HCT116 (cell line): Measurements from ENCODE around the gene PRKCA. TPM values are rescaled to one million over a fixed set of nuclear protein-coding genes. Genes with fewer than 3 reads are reported as not detected.

Source experiments
- ATAC-seq: fragments of 200-7000 bp; cut with Tn5 transposase; 2 replicates; pipeline ENCODE4 v1.9.1; 2020; ENCODE audit warnings: mild to moderate bottlenecking, moderate library complexity
- BruUV-seq: library from RNA; stranded (reverse); fragments of 400-500 nt; replicated peaks from 2 replicates; lab custom pipeline; 2021; lab: Mats Ljungman, UMichigan
- CTCF ChIA-PET: fragments of 300-600 bp; sonication (Branson Sonifier 250); formaldehyde crosslinking; loops from one replicate; lab custom pipeline; 2021; ENCODE audit warnings: antibody characterized with exemption; lab: Charles Lee
- POLR2A ChIA-PET: fragments of 300-600, 350-600 bp; sonication (Branson Sonifier 250); formaldehyde crosslinking; loops from one replicate; lab custom pipeline; 2021; ENCODE audit warnings: antibody characterized with exemption; lab: Charles Lee
- RAD21 ChIA-PET, 2 experiments: fragments of 300-600 bp; sonication (Branson Sonifier 250); formaldehyde crosslinking; loops; one replicate each; lab custom pipeline; 2023; ENCODE audit warnings: low total read pairs in 2 of 2; ENCODE audit not compliant: uncharacterized antibody in 2 of 2, unreplicated experiment in 2 of 2, low non-redundant PET in 1 of 2; lab: Charles Lee
- DNase-seq: peaks from one replicate; pipeline ENCODE4 v3.0.0-alpha.2; 2010; ENCODE audit warnings: low read depth, low spot score
- H2AFZ ChIP-seq: fragments of 200-600 bp; shearing (Covaris generic), sonication (generic); 2 replicates; pipeline ENCODE4 v1.6.1; 2017; ENCODE audit warnings: low read depth, mixed run types, mixed read lengths, antibody characterized with exemption, low read length; ENCODE audit not compliant: poor library complexity, severe bottlenecking
- H3K27ac ChIP-seq: 2 replicates; pipeline ENCODE4 v1.5.1; 2012; ENCODE audit warnings: low read depth, low read length
- H3K27me3 ChIP-seq: fragments of 200-600 bp; sonication (generic); 2 replicates; pipeline ENCODE4 v1.6.1; 2016; ENCODE audit warnings: mixed run types, low read length, mixed read lengths; ENCODE audit not compliant: insufficient read depth
- H3K36me3 ChIP-seq, 2 experiments: fragments of 200-500 bp in 1 of 2; fragments of 200-600 bp in 1 of 2; sonication (Bioruptor generic) in 1 of 2; sonication (generic) in 1 of 2; 2 replicates each; pipeline versions ENCODE4 v1.5.1 to v1.6.1; 2014 to 2016; ENCODE audit warnings: low read length in 2 of 2, inconsistent platforms in 1 of 2, mixed read lengths in 1 of 2, mixed run types in 1 of 2; ENCODE audit not compliant: insufficient read depth in 2 of 2, control insufficient read depth in 1 of 2
- H3K4me1 ChIP-seq, 2 experiments: fragments of 200-600 bp in 1 of 2; sonication (generic) in 1 of 2; 2 replicates each; pipeline versions ENCODE4 v1.5.1 to v1.6.1; 2012 to 2017; ENCODE audit warnings: low read length in 2 of 2, inconsistent platforms in 1 of 2, mild to moderate bottlenecking in 1 of 2, mixed read lengths in 1 of 2, mixed run types in 1 of 2, moderate library complexity in 1 of 2; ENCODE audit not compliant: insufficient read depth in 2 of 2, control insufficient read depth in 1 of 2
- H3K4me2 ChIP-seq: fragments of 200-600 bp; sonication (generic); 2 replicates; pipeline ENCODE4 v1.6.1; 2017; ENCODE audit warnings: mixed run types, low read length, mixed read lengths
- H3K4me3 ChIP-seq, 2 experiments: fragments of 200-600 bp in 1 of 2; sonication (generic) in 1 of 2; replicated peaks in 1 of 2; 2 replicates each; pipeline ENCODE4 v1.5.1; 2011 to 2016; ENCODE audit warnings: low read length in 2 of 2, control low read depth in 1 of 2, low read depth in 1 of 2, mild to moderate bottlenecking in 1 of 2, mixed read lengths in 1 of 2, mixed run types in 1 of 2
- H3K79me2 ChIP-seq: fragments of 200-600 bp; sonication (generic); 2 replicates; pipeline ENCODE4 v1.6.1; 2017; ENCODE audit warnings: mild to moderate bottlenecking, mixed run types, low read length, moderate library complexity, mixed read lengths; ENCODE audit not compliant: insufficient read depth
- H3K9ac ChIP-seq: fragments of 200-600 bp; sonication (generic); 2 replicates; pipeline ENCODE4 v1.6.1; 2016; ENCODE audit warnings: low read length, mixed read lengths
- H3K9me2 ChIP-seq: fragments of 200-600 bp; sonication (generic), shearing (Covaris generic); 2 replicates; pipeline ENCODE4 v1.6.1; 2017; ENCODE audit warnings: mixed run types, mild to moderate bottlenecking, moderate library complexity; ENCODE audit not compliant: insufficient read depth
- H3K9me3 ChIP-seq, 2 experiments: fragments of 200-500 bp in 1 of 2; fragments of 200-600 bp in 1 of 2; sonication (Bioruptor generic) in 1 of 2; sonication (generic) in 1 of 2; 2 replicates each; pipeline ENCODE4 v1.6.1; 2014 to 2017; ENCODE audit warnings: low read length in 2 of 2, mixed read lengths in 2 of 2, inconsistent platforms in 1 of 2, low read depth in 1 of 2, mild to moderate bottlenecking in 1 of 2, mixed run types in 1 of 2, moderate library complexity in 1 of 2; ENCODE audit not compliant: control insufficient read depth in 1 of 2, insufficient read depth in 1 of 2
- H4K20me1 ChIP-seq: fragments of 200-600 bp; sonication (generic), shearing (Covaris generic); 2 replicates; pipeline ENCODE4 v1.6.1; 2017; ENCODE audit warnings: mixed run types, mild to moderate bottlenecking, moderate library complexity; ENCODE audit not compliant: insufficient read depth
- CBX3 ChIP-seq: IDR thresholded peaks from 2 replicates; pipeline ENCODE4 v1.6.1; 2012; ENCODE audit warnings: low read depth
- EGR1 ChIP-seq: IDR thresholded peaks from 2 replicates; pipeline ENCODE4 v1.6.1; 2012; ENCODE audit warnings: low read depth
- ELF1 ChIP-seq: IDR thresholded peaks from 2 replicates; pipeline ENCODE4 v1.6.1; 2012; ENCODE audit warnings: low read depth, borderline replicate concordance
- EZH2 ChIP-seq: fragments of 200-600 bp; sonication (generic); IDR thresholded peaks from 2 replicates; pipeline ENCODE4 v1.6.1; 2017; ENCODE audit warnings: antibody characterized with exemption, mixed run types
- EZH2phosphoT487 ChIP-seq: fragments of 200-600 bp; IDR thresholded peaks from 2 replicates; pipeline ENCODE4 v1.6.1; 2018; ENCODE audit warnings: antibody characterized with exemption, borderline replicate concordance
- FOSL1 ChIP-seq: IDR thresholded peaks from 2 replicates; pipeline ENCODE4 v1.6.1; 2012; ENCODE audit warnings: low read depth
- POLR2A ChIP-seq: IDR thresholded peaks from 2 replicates; pipeline ENCODE4 v1.7.0; 2011; ENCODE audit warnings: borderline replicate concordance; ENCODE audit not compliant: insufficient read depth, insufficient read length; ENCODE audit errors: extremely low read depth
- POLR2AphosphoS5 ChIP-seq: IDR thresholded peaks from 2 replicates; pipeline ENCODE4 v1.6.1; 2011; ENCODE audit warnings: mild to moderate bottlenecking, low read depth, low read length, moderate library complexity
- RAD21 ChIP-seq: IDR thresholded peaks from 2 replicates; pipeline ENCODE4 v1.6.1; 2012; ENCODE audit warnings: low read depth, mild to moderate bottlenecking
- SIN3A ChIP-seq: IDR thresholded peaks from 2 replicates; pipeline ENCODE4 v1.6.1; 2012; ENCODE audit warnings: low read depth
- SRF ChIP-seq: IDR thresholded peaks from 2 replicates; pipeline ENCODE4 v1.6.1; 2012; ENCODE audit warnings: low read depth
- TCF7L2 ChIP-seq: IDR thresholded peaks from 2 replicates; pipeline ENCODE4 v1.7.0; 2011; ENCODE audit warnings: borderline replicate concordance, inconsistent platforms; ENCODE audit not compliant: insufficient read depth, insufficient read length; ENCODE audit errors: extremely low read depth
- intact Hi-C: fragments of 100-400 bp; cut with micrococcal nuclease; formaldehyde crosslinking; loops from 2 replicates; pipeline ENCODE4 v1.10.0; 2022
- total RNA-seq: library from RNA; stranded (reverse); gene quantifications from one replicate; pipeline ENCODE4 v1.2.1, GENCODE V29; 2021; ENCODE audit not compliant: unreplicated experiment
- TF ChIP-seq, protein P1 (sequence below): IDR thresholded peaks from 2 replicates; pipeline ENCODE4 v1.6.1; 2012
- TF ChIP-seq, protein P2 (sequence below): IDR thresholded peaks from 2 replicates; pipeline ENCODE4 v1.6.1; 2012

The PRKCA gene
- total RNA-seq, 1 experiment from 2014 or later, result 18.8 TPM

DNA sequence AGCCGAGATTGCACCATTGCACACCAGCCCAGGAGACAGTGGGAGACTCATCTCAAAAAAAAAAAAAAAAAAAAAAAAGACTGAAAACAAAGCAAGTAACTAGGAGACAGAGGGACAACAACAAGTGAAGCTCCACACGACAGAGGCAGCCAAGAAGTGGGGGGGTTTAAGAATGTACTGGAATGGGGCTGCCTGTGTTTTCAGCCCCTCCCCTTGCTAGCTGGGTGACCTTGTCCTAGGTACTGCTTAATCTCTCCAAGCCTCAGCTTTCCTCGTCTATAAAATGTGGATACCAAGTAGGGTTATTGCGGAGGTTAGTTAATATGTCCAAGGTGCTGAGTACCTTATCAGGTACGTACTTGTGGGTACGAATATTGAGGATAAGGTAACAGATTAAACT is 368.7 kb downstream of the PRKCA start:
- H4K20me1 ChIP-seq, result no peaks in the 10 kb centered on the region
- intact Hi-C loops, result loop anchor here (10.0 kb wide), 2 partner anchors 246 to 1376 kb away; no protein-coding TSS in a partner anchor
- H2AFZ ChIP-seq, result no peak overlapping the region
- ChIA-PET CTCF (no interaction called here), POLR2A (no interaction called here), RAD21 (no interaction called here)
- no peaks in the 10 kb centered on the region for H3K9me3 ChIP-seq
- no peak overlapping the region for H3K27ac ChIP-seq
- H3K79me2 ChIP-seq, result no peaks in the 10 kb centered on the region
- no peak overlapping the region for H3K4me2 ChIP-seq
- TF ChIP-seq RAD21 (no peak), POLR2AphosphoS5 (no peak), POLR2A (no peak), FOSL1 (no peak), SRF (no peak), EZH2 (no peak), SIN3A (no peak), EZH2phosphoT487 (no peak), CBX3 (no peak), ELF1 (no peak), EGR1 (no peak), TCF7L2 (no peak)
- TF ChIP-seq, protein P1, sequence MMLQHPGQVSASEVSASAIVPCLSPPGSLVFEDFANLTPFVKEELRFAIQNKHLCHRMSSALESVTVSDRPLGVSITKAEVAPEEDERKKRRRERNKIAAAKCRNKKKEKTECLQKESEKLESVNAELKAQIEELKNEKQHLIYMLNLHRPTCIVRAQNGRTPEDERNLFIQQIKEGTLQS, result no peak
- TF ChIP-seq, protein P2, sequence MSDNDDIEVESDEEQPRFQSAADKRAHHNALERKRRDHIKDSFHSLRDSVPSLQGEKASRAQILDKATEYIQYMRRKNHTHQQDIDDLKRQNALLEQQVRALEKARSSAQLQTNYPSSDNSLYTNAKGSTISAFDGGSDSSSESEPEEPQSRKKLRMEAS, result no peak
- H3K9me2 ChIP-seq, result no peaks in the 10 kb centered on the region
- BruUV-seq, result no TSS peak
- no peaks in the 10 kb centered on the region for H3K27me3 ChIP-seq
- no peak overlapping the region for H3K4me3 ChIP-seq
- ATAC-seq, result no peak
- no peak for DNase-seq
- H3K9ac ChIP-seq, result no peak overlapping the region
- peaks cover 4 to 12% of the 10 kb centered on the region in 2 experiments; a peak in 3 of 4 replicates for H3K4me1 ChIP-seq
- H3K36me3 ChIP-seq, result no peaks in the 10 kb centered on the region
